Suprapubic skin (tissue), 4 donors: Measurements from ENCODE around the gene FAM217B. TPM values are rescaled to one million over a fixed set of nuclear protein-coding genes. Genes with fewer than 3 reads are reported as not detected.

ENCODE experiments used
- DNase-seq, 2 donors: peaks; one replicate each; pipeline ENCODE4 v3.0.0-alpha.2; 2019; ENCODE audit warnings: low spot score in 2 of 2
- H3K27ac ChIP-seq: fragments of 200-600 bp; sonication (generic); one replicate; pipeline ENCODE4 v1.5.1; 2019
- H3K27me3 ChIP-seq: fragments of 200-600 bp; sonication (generic); one replicate; pipeline ENCODE4 v1.5.1; 2019
- H3K36me3 ChIP-seq: fragments of 200-600 bp; sonication (generic); one replicate; pipeline ENCODE4 v1.5.1; 2019
- H3K4me1 ChIP-seq: fragments of 200-600 bp; sonication (generic); one replicate; pipeline ENCODE4 v1.5.1; 2019
- H3K4me3 ChIP-seq: fragments of 200-600 bp; sonication (generic); one replicate; pipeline ENCODE4 v1.5.1; 2019; ENCODE audit warnings: mild to moderate bottlenecking
- H3K9me3 ChIP-seq: fragments of 200-600 bp; sonication (generic); one replicate; pipeline ENCODE4 v1.5.1; 2019
- EP300 ChIP-seq: sonication (generic); formaldehyde crosslinking; IDR thresholded peaks from one replicate; pipeline ENCODE4 v1.6.1; 2017; ENCODE audit warnings: antibody characterized with exemption
- POLR2A ChIP-seq, 2 donors: fragments of 450-650 bp; IDR thresholded peaks; one replicate each; pipeline ENCODE4 v1.6.1; 2017; ENCODE audit warnings: antibody characterized with exemption in 2 of 2, mild to moderate bottlenecking in 2 of 2, moderate library complexity in 2 of 2
- POLR2AphosphoS5 ChIP-seq, 3 donors: sonication (generic); formaldehyde crosslinking; IDR thresholded peaks; one replicate each; pipeline ENCODE4 v1.6.1; 2017; ENCODE audit warnings: antibody characterized with exemption in 3 of 3
- WGBS: methylation state at CpG from one replicate; pipeline ENCODE4 v1.1.5; 2018; 5-methylcytosine and 5-hydroxymethylcytosine counted together
- total RNA-seq, 4 donors: library from RNA; depleted of rRNA; stranded (reverse); fragments of >200 nt; gene quantifications; one replicate each; pipeline ENCODE4 v1.1.0, GENCODE V29; 2016
- TF ChIP-seq, protein P1 (sequence below), 2 donors: fragments of 200-600 bp in 1 of 2; fragments of 450-650 bp in 1 of 2; sonication (generic) in 1 of 2; IDR thresholded peaks; one replicate each; pipeline ENCODE4 v1.5.1; 2016 to 2019; ENCODE audit warnings: antibody characterized with exemption in 2 of 2, mild to moderate bottlenecking in 1 of 2, moderate library complexity in 1 of 2

Gene FAM217B
- total RNA-seq, 4 donors from 2014 or later = 2.8 to 12.9 (median 6.0) TPM

DNA sequence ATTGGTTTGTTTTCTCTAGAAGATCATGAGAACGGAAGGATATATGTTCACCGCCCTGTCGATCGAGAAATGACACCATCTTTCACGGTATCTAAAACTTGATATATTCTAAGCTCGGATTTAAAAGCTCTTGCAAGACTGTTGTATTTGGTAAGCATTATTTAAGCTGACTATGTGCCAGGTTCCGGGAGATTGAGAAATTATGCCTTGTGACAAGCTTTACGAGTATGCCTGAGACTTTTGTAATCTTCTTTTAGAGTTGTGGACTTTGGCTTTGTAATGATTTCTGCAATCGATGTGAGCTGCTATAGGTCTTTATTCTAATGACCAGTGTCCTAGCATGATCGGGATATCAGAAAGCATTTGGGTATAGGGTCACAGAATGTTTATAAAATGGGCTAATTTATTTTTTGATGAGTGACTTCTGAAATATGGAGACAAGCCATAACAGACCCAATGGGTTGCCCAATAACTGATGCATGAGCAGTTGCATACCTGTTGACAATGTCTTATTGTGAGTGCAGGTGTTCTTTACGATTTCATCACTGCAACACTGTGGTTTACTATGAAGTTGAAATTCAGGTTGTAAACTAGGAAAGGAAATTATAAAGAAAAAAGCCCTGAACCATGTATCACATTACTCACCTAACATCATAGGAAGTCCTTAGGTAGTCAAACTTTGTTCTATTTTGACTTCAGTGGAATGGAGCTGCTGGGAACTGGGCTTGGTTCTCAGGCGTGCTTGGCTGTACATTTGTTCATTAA lies 32.0 kb downstream of the FAM217B start:
- Histone ChIP-seq H3K27me3 (no peaks in the 10 kb centered on the region), H3K27ac (peak overlapping the region; percentile 60), H3K4me1 (no peaks in the 10 kb centered on the region), H3K9me3 (no peaks in the 10 kb centered on the region), H3K4me3 (no peak overlapping the region), H3K36me3 (no peaks in the 10 kb centered on the region)
- TF ChIP-seq EP300 = no peak
- no peak for TF ChIP-seq POLR2AphosphoS5 (IDR thresholded peaks at IDR 0.05)
- no peak for TF ChIP-seq POLR2A (IDR thresholded peaks at IDR 0.05)
- TF ChIP-seq, protein P1, sequence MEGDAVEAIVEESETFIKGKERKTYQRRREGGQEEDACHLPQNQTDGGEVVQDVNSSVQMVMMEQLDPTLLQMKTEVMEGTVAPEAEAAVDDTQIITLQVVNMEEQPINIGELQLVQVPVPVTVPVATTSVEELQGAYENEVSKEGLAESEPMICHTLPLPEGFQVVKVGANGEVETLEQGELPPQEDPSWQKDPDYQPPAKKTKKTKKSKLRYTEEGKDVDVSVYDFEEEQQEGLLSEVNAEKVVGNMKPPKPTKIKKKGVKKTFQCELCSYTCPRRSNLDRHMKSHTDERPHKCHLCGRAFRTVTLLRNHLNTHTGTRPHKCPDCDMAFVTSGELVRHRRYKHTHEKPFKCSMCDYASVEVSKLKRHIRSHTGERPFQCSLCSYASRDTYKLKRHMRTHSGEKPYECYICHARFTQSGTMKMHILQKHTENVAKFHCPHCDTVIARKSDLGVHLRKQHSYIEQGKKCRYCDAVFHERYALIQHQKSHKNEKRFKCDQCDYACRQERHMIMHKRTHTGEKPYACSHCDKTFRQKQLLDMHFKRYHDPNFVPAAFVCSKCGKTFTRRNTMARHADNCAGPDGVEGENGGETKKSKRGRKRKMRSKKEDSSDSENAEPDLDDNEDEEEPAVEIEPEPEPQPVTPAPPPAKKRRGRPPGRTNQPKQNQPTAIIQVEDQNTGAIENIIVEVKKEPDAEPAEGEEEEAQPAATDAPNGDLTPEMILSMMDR (IDR thresholded peaks at IDR 0.05) = no peak
- WGBS = 77% methylated on average over 12 of the region's 12 CpGs
- DNase-seq = no peak

GRCh38 chr20:59976156-59976782 lies 36.1 kb downstream of the FAM217B start:
- H3K36me3 ChIP-seq = no peaks in the 10 kb centered on the region
- no peak overlapping the region for H3K4me3 ChIP-seq
- no peak overlapping the region for H3K27ac ChIP-seq
- H3K27me3 ChIP-seq = no peaks in the 10 kb centered on the region
- 83% methylated on average over 6 of the region's 6 CpGs for WGBS
- no peak for DNase-seq
- TF ChIP-seq EP300 (no peak), POLR2A (IDR thresholded peaks at IDR 0.05) (no peak), POLR2AphosphoS5 (IDR thresholded peaks at IDR 0.05) (no peak)
- TF ChIP-seq, protein P1 (IDR thresholded peaks at IDR 0.05) = no peak
- H3K4me1 ChIP-seq = no peaks in the 10 kb centered on the region
- no peaks in the 10 kb centered on the region for H3K9me3 ChIP-seq

- Histone ChIP-seq H3K36me3 (no peaks in the 10 kb centered on the region), H3K27me3 (no peaks in the 10 kb centered on the region), H3K4me1 (no peaks in the 10 kb centered on the region), H3K4me3 (no peak overlapping the region), H3K27ac (no peak overlapping the region), H3K9me3 (no peaks in the 10 kb centered on the region)
- DNase-seq = no peak
- TF ChIP-seq, protein P1 (IDR thresholded peaks at IDR 0.05) = no peak
- TF ChIP-seq POLR2AphosphoS5 (IDR thresholded peaks at IDR 0.05) = no peak
- TF ChIP-seq EP300 = no peak
- no peak for TF ChIP-seq POLR2A (IDR thresholded peaks at IDR 0.05)
- 85% methylated on average over 9 of the region's 9 CpGs for WGBS
Observed at GRCh38 chr20:59977086-59977485, 36.9 kb downstream of the FAM217B start.

DNA sequence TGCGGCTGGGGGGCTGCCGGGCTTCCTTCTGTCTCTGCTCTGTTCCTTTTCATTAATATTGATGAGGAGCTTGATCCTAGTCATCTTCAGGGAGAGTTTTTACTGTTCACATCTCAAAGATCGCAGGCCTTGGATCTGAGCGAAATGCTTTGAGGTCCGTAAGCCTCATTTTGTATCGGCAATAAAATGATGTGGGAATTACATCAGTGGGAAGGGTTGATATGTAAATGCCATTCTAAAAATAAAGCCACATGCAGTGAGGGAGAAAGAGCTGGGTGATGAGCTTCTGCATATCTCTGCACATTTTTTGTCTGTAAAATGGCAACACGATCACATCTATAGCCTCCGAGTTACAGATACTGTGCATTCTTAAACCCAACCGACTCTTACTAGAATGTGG lies 42.9 kb downstream of the FAM217B start:
- H3K36me3 ChIP-seq = no peaks in the 10 kb centered on the region
- H3K4me3 ChIP-seq = no peak overlapping the region
- H3K27ac ChIP-seq = no peak overlapping the region
- no peaks in the 10 kb centered on the region for H3K9me3 ChIP-seq
- DNase-seq = no peak
- no peaks in the 10 kb centered on the region for H3K4me1 ChIP-seq
- 91% methylated on average over 9 of the region's 9 CpGs for WGBS
- H3K27me3 ChIP-seq = no peaks in the 10 kb centered on the region
- TF ChIP-seq POLR2AphosphoS5 (IDR thresholded peaks at IDR 0.05) (no peak), EP300 (no peak), POLR2A (IDR thresholded peaks at IDR 0.05) (no peak)
- TF ChIP-seq, protein P1 (IDR thresholded peaks at IDR 0.05) = no peak

GRCh38 chr20:59984541-59984940 lies 44.4 kb downstream of the FAM217B start:
- no peak for TF ChIP-seq EP300
- TF ChIP-seq, protein P1 (IDR thresholded peaks at IDR 0.05) = no peak
- TF ChIP-seq POLR2AphosphoS5 (IDR thresholded peaks at IDR 0.05) = no peak
- no peak for TF ChIP-seq POLR2A (IDR thresholded peaks at IDR 0.05)
- H3K27me3 ChIP-seq = no peaks in the 10 kb centered on the region
- WGBS = 86% methylated on average over 4 of the region's 4 CpGs
- no peaks in the 10 kb centered on the region for H3K36me3 ChIP-seq
- no peaks in the 10 kb centered on the region for H3K9me3 ChIP-seq
- no peaks in the 10 kb centered on the region for H3K4me1 ChIP-seq
- DNase-seq = no peak
- no peak overlapping the region for H3K4me3 ChIP-seq
- H3K27ac ChIP-seq = no peak overlapping the region
